Measurements from ENCODE around the gene THAP5.

DNA sequence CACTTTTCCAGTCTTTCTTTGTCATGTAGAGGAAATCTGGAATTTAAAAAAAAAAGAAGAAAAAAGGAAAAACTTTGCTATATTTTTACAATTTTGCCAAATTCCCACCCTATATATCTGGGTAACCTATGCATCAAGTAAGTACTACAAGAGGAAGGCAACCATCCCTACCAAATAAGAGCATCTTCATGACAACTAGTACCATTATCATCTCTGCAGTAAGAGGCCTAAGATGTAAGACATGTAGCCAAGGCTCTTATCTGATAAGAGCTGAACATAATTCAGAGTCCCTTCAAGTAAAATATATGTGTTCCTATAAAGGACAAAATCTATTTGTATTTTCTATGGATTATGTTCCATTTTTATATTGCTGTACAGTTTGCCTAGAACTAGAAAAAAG is 3.5 kb downstream of the THAP5 start:
- TF ChIP-seq FOXA1 (IDR thresholded peaks at IDR 0.05): no peak
- TF ChIP-seq HNF4A (conservative IDR thresholded peaks at IDR 0.05): no peak
